ENCODE data around the gene ASB5. TPM values are rescaled to one million over a fixed set of nuclear protein-coding genes. Genes with fewer than 3 reads are reported as not detected.

The ASB5 gene
- total RNA-seq, 6 experiments from 2014 or later = 0.14 to 0.21 (median 0.17) TPM; not detected in 3

DNA sequence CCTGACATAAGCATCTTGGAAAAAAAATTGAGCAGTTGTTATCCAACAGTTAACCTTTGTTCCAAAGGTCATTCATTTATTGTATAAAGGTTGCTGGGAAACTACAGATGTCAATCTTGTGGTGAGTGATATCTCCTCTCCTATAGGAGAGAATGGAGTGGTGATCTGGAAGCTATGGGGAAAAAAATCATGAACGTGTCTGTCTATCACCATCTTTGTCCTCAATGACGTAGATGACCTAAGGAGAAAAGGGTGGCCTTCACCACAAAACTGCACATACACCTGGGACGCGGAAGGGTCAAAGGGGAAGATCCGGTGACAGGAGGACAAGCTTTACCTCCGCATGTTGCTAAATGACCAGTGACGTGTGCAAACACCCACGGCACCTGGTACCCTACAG, 27.3 kb downstream of the ASB5 start:
- Mint-ChIP-seq H3K36me3 (ENCODE audit: low read depth) (no peaks in the 10 kb centered on the region), H3K27ac (no peak overlapping the region), H3K4me1 (ENCODE audit: low read depth) (peaks cover 19% of the 10 kb centered on the region), H3K4me3 (no peak overlapping the region), H3K27me3 (ENCODE audit: insufficient read depth) (no peaks in the 10 kb centered on the region), H3K9me3 (no peaks in the 10 kb centered on the region)
- DNase-seq = no peak
- TF ChIP-seq, protein P1, sequence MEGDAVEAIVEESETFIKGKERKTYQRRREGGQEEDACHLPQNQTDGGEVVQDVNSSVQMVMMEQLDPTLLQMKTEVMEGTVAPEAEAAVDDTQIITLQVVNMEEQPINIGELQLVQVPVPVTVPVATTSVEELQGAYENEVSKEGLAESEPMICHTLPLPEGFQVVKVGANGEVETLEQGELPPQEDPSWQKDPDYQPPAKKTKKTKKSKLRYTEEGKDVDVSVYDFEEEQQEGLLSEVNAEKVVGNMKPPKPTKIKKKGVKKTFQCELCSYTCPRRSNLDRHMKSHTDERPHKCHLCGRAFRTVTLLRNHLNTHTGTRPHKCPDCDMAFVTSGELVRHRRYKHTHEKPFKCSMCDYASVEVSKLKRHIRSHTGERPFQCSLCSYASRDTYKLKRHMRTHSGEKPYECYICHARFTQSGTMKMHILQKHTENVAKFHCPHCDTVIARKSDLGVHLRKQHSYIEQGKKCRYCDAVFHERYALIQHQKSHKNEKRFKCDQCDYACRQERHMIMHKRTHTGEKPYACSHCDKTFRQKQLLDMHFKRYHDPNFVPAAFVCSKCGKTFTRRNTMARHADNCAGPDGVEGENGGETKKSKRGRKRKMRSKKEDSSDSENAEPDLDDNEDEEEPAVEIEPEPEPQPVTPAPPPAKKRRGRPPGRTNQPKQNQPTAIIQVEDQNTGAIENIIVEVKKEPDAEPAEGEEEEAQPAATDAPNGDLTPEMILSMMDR (IDR thresholded peaks at IDR 0.05) = no peak

DNA sequence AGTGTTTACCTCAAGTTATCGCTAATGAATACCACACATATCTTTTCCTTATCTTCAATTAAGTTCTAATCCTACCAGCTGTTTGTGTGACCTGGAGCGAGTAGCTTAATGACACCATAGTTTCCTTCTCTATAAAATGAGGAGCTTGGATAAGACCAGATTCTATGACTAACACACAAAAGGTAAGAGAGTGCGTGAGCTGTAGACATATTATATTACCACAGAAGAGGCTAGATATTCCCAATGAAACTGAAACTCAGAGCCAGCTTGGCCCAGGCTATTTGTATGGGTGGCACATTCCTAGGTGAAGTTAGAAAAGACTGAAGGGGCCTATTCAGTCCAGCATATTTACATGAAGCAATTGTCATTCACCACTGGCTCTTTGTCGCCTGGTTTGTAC, 30.2 kb downstream of the ASB5 start:
- no peaks in the 10 kb centered on the region for H3K36me3 Mint-ChIP-seq (ENCODE audit: low read depth)
- peak overlapping the region; percentile 18 for H3K4me3 Mint-ChIP-seq
- peak overlapping the region; percentile 70 for H3K27ac Mint-ChIP-seq
- TF ChIP-seq, protein P1 (IDR thresholded peaks at IDR 0.05) = no peak
- peaks cover 24% of the 10 kb centered on the region for H3K4me1 Mint-ChIP-seq (ENCODE audit: low read depth)
- no peaks in the 10 kb centered on the region for H3K27me3 Mint-ChIP-seq (ENCODE audit: insufficient read depth)
- no peaks in the 10 kb centered on the region for H3K9me3 Mint-ChIP-seq
- DNase-seq = peak; percentile 7

DNA sequence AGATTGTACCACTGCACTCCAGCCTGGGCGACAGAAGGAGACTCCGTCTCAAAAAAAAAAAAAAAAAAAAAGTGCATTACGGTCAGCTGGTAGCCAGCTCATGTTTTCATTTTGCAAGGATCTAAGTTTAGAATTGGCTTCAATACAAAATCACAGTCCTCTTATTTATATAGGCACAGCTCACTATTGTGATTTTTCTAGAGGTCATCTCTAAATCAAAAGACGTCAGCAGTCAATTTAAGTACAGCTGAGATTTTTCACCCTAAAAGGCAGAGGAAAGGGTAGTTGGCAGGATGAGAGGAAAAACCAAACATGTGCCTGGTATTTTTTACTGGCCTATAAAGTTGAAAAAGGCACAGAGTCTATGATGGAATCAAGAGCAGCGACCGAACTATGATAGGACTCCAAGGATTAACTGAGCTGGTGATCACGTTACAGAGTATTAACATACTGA, 30.8 kb downstream of the ASB5 start:
- peaks cover 24% of the 10 kb centered on the region for H3K4me1 Mint-ChIP-seq (ENCODE audit: low read depth)
- peak; percentile 84 for DNase-seq
- peak overlapping the region; percentile 70 for H3K27ac Mint-ChIP-seq
- H3K36me3 Mint-ChIP-seq (ENCODE audit: low read depth) = no peaks in the 10 kb centered on the region
- TF ChIP-seq, protein P1 (IDR thresholded peaks at IDR 0.05) = no peak
- no peaks in the 10 kb centered on the region for H3K9me3 Mint-ChIP-seq
- H3K4me3 Mint-ChIP-seq = peak overlapping the region; percentile 18
- H3K27me3 Mint-ChIP-seq (ENCODE audit: insufficient read depth) = no peaks in the 10 kb centered on the region

DNA sequence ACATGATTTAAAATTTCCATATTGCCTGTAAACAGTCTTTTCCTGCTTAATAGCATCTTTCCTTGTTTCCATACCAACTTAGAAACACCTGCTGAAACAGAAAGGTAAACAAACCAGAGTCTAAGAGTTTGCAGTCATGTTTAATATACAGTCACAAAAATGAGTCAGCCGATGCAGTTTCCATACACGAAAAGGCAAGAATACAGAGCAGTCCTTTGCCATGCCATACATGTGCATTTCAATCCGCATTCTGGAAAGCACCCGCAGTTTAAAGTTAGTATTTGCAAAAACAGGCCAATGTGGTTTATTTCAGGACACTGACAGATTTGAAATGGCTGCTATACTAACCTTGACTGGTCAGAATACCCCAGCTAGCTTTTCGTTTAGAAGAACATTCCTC, 32.1 kb downstream of the ASB5 start:
- DNase-seq = no peak
- Mint-ChIP-seq H3K9me3 (no peaks in the 10 kb centered on the region), H3K27me3 (ENCODE audit: insufficient read depth) (no peaks in the 10 kb centered on the region), H3K4me1 (ENCODE audit: low read depth) (peaks cover 24% of the 10 kb centered on the region), H3K4me3 (no peak overlapping the region), H3K36me3 (ENCODE audit: low read depth) (no peaks in the 10 kb centered on the region), H3K27ac (no peak overlapping the region)
- TF ChIP-seq, protein P1 (IDR thresholded peaks at IDR 0.05) = no peak

DNA sequence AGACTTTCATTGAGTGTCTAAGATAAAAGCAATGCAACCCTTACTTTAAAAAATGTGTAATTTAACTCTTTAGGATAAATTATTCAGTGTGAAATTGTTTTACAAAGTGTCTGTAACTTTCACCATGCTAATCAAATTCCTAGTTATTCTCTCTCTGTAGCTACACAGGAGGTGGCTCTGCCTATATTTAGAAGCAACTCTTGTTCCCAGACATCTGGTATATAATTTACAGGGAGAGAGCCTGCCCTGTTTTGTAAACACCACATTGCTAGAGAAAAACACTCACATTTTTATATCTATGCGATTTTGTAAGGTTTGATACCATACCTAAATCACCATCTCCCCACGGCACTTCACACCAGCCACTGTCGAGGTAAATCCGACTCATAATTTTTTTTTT, 38.2 kb downstream of the ASB5 start:
- no peak overlapping the region for H3K4me3 Mint-ChIP-seq
- peaks cover 23% of the 10 kb centered on the region for H3K4me1 Mint-ChIP-seq (ENCODE audit: low read depth)
- TF ChIP-seq, protein P1 (IDR thresholded peaks at IDR 0.05) = no peak
- no peak for DNase-seq
- no peak overlapping the region for H3K27ac Mint-ChIP-seq
- no peaks in the 10 kb centered on the region for H3K9me3 Mint-ChIP-seq
- H3K36me3 Mint-ChIP-seq (ENCODE audit: low read depth) = no peaks in the 10 kb centered on the region
- H3K27me3 Mint-ChIP-seq (ENCODE audit: insufficient read depth) = peaks cover 2% of the 10 kb centered on the region

DNA sequence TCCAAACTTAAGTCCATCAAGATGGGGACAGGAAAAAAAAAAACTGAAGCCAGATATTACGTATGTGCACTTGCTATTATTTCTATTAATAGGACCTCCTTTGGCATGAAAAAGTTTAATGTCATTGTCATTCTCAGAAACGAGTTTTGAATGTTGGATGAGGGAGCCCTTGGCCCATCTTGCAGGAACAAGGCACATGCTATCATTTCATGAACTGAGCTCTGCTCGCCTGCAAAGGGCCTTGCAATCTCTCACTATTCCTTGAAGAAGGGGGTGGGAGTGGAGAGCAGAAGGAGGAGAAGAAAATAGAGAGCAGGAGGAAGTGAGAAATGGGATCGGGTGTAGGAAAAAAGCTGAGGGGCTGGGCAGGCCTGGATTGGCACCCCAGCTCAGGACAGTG, 39.4 kb downstream of the ASB5 start:
- peaks cover 23% of the 10 kb centered on the region for H3K4me1 Mint-ChIP-seq (ENCODE audit: low read depth)
- TF ChIP-seq, protein P1 (IDR thresholded peaks at IDR 0.05) = no peak
- H3K27ac Mint-ChIP-seq = no peak overlapping the region
- H3K36me3 Mint-ChIP-seq (ENCODE audit: low read depth) = no peaks in the 10 kb centered on the region
- H3K27me3 Mint-ChIP-seq (ENCODE audit: insufficient read depth) = peaks cover 2% of the 10 kb centered on the region
- DNase-seq = no peak
- H3K9me3 Mint-ChIP-seq = no peaks in the 10 kb centered on the region
- no peak overlapping the region for H3K4me3 Mint-ChIP-seq

Measured in HFFc6 (cell line).